ENCODE data around the gene HOXD10. TPM values are rescaled to one million over a fixed set of nuclear protein-coding genes. Genes with fewer than 3 reads are reported as not detected.

Gene HOXD10
- total and polyA plus RNA-seq, 9 of the 15 experiments (the other 6 are each of a cell fraction or from before 2014, with no cell fraction given) = not detected

- no peak for TF ChIP-seq PHF21A (IDR thresholded peaks at IDR 0.05; ENCODE audit: borderline replicate concordance, low read depth)
- no peak for TF ChIP-seq NFIX (CRISPR knock-in tag; IDR thresholded peaks at IDR 0.05; ENCODE audit: low read depth)
- no peak for TF ChIP-seq POLR3A (IDR thresholded peaks at IDR 0.05; ENCODE audit: borderline replicate concordance, extremely low read depth, insufficient read depth, insufficient read length)
- no peak for TF ChIP-seq ILK (tag; IDR thresholded peaks at IDR 0.05; ENCODE audit: borderline replicate concordance, low read depth)
- no peak for TF ChIP-seq CGGBP1 (CRISPR knock-in tag; IDR thresholded peaks at IDR 0.05)
- no peak for TF ChIP-seq ZBTB11 (CRISPR knock-in tag; IDR thresholded peaks at IDR 0.05)
- TF ChIP-seq UBTF (IDR thresholded peaks at IDR 0.05; ENCODE audit: borderline replicate concordance in 1 of 2, low read depth in 2 of 2, low read length in 2 of 2) = no peak
- no peak for TF ChIP-seq GTF2F1 (IDR thresholded peaks at IDR 0.05; ENCODE audit: low read depth, low read length)
- no peak for TF ChIP-seq ZBTB9 (CRISPR knock-in tag; IDR thresholded peaks at IDR 0.05)
- no peak for TF ChIP-seq KLF6 (CRISPR knock-in tag; IDR thresholded peaks at IDR 0.05; ENCODE audit: borderline replicate concordance)
- 0 out of 6 replicates have a peak, but pooled peaks of 1 of the 3 experiments have one; percentile 14 for TF ChIP-seq CTCF (IDR thresholded peaks at IDR 0.05 in 2 of 3, conservative IDR thresholded peaks at IDR 0.05 in 1 of 3; ENCODE audit: insufficient read depth in 2 of 3, low read depth in 1 of 3, low read length in 3 of 3)
- no peak for TF ChIP-seq HNRNPL (IDR thresholded peaks at IDR 0.05; ENCODE audit: low read depth, low read length)
- TF ChIP-seq ZNF41 (CRISPR knock-in tag; conservative IDR thresholded peaks at IDR 0.05) = no peak
- TF ChIP-seq GTF2A2 (tag; IDR thresholded peaks at IDR 0.05) = no peak
- no peak for TF ChIP-seq SMARCA5 (IDR thresholded peaks at IDR 0.05)
Measured at GRCh38 chr2:176135035-176135440, 18.5 kb downstream of the HOXD10 start (continued).
